Skin of body (tissue), 2 donors: ENCODE results near the gene RPS6KA2. TPM values are rescaled to one million over a fixed set of nuclear protein-coding genes. Genes with fewer than 3 reads are reported as not detected.

Source experiments
- DNase-seq: peaks from one replicate; lab custom pipeline; 2025; lab: John Stamatoyannopoulos, UW
- total RNA-seq: library from RNA; depleted of rRNA; stranded (reverse); fragments of >200 nt; gene quantifications from one replicate; pipeline ENCODE4 v1.2.3, GENCODE V29; 2014

RPS6KA2 gene
- total RNA-seq, 1 donor from 2014 or later, result 11.7 TPM

GRCh38 chr6:166492092-166492741 lies 134.8 kb downstream of the RPS6KA2 start:
- DNase-seq, result no peak

- DNase-seq, result no peak
Observed at GRCh38 chr6:166490671-166491500, 136.2 kb downstream of the RPS6KA2 start.

- no peak for DNase-seq
Observed at GRCh38 chr6:166489301-166490155, 137.5 kb downstream of the RPS6KA2 start.

- DNase-seq, result no peak
Observed at GRCh38 chr6:166488701-166489100, 138.3 kb downstream of the RPS6KA2 start.

- DNase-seq, result peak; percentile 78
Observed at GRCh38 chr6:166488076-166488685, 138.9 kb downstream of the RPS6KA2 start.

GRCh38 chr6:166487148-166487547 lies 139.9 kb downstream of the RPS6KA2 start:
- no peak for DNase-seq

GRCh38 chr6:166486536-166486880 lies 140.5 kb downstream of the RPS6KA2 start:
- DNase-seq, result no peak

GRCh38 chr6:166485651-166486535 lies 141.2 kb downstream of the RPS6KA2 start:
- DNase-seq, result no peak

GRCh38 chr6:166484863-166485262 lies 142.2 kb downstream of the RPS6KA2 start:
- DNase-seq, result no peak

- DNase-seq, result no peak
Observed at GRCh38 chr6:166483573-166484250, 143.3 kb downstream of the RPS6KA2 start.

GRCh38 chr6:166483026-166483425 lies 144.0 kb downstream of the RPS6KA2 start:
- no peak for DNase-seq

GRCh38 chr6:166478782-166479592 lies 148.1 kb downstream of the RPS6KA2 start:
- no peak for DNase-seq

GRCh38 chr6:166477647-166478365 lies 149.2 kb downstream of the RPS6KA2 start:
- no peak for DNase-seq

GRCh38 chr6:166476634-166477215 lies 150.3 kb downstream of the RPS6KA2 start:
- DNase-seq, result no peak

- no peak for DNase-seq
Observed at GRCh38 chr6:166476061-166476591, 150.9 kb downstream of the RPS6KA2 start.

- DNase-seq, result no peak
Observed at GRCh38 chr6:166474721-166475565, 152.1 kb downstream of the RPS6KA2 start.
